Measurements from ENCODE around the gene GPHN.

Gene GPHN

DNA sequence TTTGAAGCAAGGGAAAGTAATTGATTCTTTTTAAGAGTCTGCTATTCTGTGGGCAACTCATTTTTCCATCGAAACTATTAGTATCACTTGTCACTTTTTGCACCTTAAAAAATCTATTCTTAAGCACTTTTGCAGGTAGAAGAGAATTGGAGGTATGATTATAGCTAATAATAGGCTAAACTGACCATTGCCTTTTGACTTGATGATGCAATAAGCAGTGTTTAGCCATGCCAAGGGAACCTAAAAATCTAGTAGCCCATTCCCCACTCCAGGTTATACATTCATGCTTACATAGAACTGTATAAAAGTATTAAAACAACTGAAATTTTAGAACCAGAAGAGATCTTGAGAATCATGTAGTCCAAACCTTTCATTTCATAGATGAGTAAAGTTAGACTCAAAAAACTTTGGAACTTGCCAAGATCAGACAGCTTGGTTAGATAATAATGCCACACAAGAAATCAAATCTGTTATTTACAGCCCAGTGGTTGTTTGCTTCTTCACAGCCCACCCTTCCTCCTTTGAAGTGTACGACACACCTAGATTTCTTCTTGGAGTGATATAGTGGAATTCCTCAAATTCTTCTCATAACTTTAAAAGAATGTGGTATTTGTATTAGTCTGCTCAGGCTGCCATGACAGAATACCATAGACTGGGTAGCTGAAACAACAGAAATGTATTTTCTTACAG lies 659.6 kb downstream of the GPHN start:
- Histone ChIP-seq H3K36me3 (peaks cover 0 to 11% (median 3%) of the 10 kb centered on the region in 11 experiments; a peak in 4 of 22 replicates), H4K20me1 (no peaks in the 10 kb centered on the region), H3K4me3 (no peak overlapping the region), H3K9ac (no peak overlapping the region), H3K9me3 (replicated peaks in 1 of 11) (peaks cover 1 to 10% (median 6%) of the 10 kb centered on the region in 11 experiments; a peak in 21 of 22 replicates), H3K27ac (no peak overlapping the region), H3K4me1 (no peaks in the 10 kb centered on the region), H3K27me3 (no peaks in the 10 kb centered on the region), H3K4me2 (no peak overlapping the region)
- no peak for TF ChIP-seq Cebpa-rat (IDR thresholded peaks at IDR 0.05)

DNA sequence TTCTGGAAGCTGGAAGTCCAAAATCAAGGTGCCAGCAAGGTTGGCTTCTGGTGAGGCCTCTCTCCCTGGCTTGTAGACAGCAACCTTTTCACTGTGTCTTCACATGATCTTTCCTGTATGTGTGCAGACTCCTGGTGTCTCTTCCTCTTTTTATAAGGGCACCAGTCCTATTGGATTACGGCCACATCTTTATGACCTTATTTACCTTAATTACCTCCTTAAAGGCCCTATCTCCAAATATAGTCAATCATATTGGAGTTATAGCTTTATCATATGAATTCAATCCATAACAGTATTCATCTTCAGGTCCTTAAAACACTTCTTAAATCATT lies 660.1 kb downstream of the GPHN start:
- Histone ChIP-seq H3K4me3 (no peak overlapping the region), H3K9me3 (replicated peaks in 1 of 11) (peaks cover 7 to 15% (median 11%) of the 10 kb centered on the region in 11 experiments), H3K27ac (no peak overlapping the region), H3K4me1 (no peaks in the 10 kb centered on the region), H3K36me3 (peaks cover 0 to 16% (median 6%) of the 10 kb centered on the region in 11 experiments; a peak in 5 of 22 replicates), H3K27me3 (no peaks in the 10 kb centered on the region), H3K9ac (no peak overlapping the region), H3K4me2 (no peak overlapping the region), H4K20me1 (no peaks in the 10 kb centered on the region)
- no peak for TF ChIP-seq Cebpa-rat (IDR thresholded peaks at IDR 0.05)

DNA sequence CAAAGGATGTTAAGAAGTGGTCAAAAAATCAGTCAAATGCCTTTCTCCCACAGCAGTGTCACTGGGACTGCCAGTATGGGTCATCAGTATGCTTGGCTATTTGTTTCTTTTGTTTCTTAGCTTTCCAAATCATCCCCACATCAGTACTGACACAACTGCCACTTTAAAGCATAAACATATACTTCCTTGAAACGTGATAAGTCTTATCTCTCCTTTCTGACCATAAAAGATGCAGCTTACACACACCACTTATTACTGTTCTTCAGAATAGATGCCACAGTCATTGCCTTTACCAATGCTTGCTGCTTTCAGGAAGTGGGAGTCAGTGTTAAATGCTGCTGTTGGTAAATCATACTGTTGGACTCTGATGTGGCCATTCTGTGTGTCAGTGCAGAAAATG lies 662.7 kb downstream of the GPHN start:
- H3K4me1 ChIP-seq = no peaks in the 10 kb centered on the region
- H3K36me3 ChIP-seq = peaks cover 0 to 19% (median 9%) of the 10 kb centered on the region in 11 experiments; a peak in 5 of 22 replicates
- H3K9ac ChIP-seq = no peak overlapping the region
- no peak overlapping the region for H3K4me2 ChIP-seq
- H3K27me3 ChIP-seq = no peaks in the 10 kb centered on the region
- no peaks in the 10 kb centered on the region for H4K20me1 ChIP-seq
- H3K9me3 ChIP-seq (replicated peaks in 1 of 11) = peaks cover 19 to 37% (median 23%) of the 10 kb centered on the region in 11 experiments
- no peak overlapping the region for H3K27ac ChIP-seq
- no peak for TF ChIP-seq Cebpa-rat (IDR thresholded peaks at IDR 0.05)
- H3K4me3 ChIP-seq = no peak overlapping the region

DNA sequence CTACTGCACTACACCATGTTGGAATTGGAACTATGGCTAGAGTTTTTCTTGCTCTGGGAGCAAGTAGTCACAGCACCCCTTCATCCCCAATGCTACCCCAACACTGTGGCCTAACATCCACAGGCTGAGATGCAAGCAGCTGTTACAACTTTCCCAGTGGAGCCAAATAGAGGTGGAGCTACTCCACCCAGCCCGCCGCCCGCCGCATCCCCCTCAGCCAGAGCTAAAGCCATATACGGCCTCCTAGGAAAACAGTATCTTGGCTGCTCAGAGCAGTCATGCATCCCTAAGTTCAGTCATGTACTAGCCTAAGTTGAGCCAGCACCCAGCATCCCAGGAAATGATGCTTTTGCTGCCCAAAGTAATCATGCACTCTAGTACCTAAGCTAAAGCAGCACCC lies 664.1 kb downstream of the GPHN start:
- H4K20me1 ChIP-seq = no peaks in the 10 kb centered on the region
- H3K4me3 ChIP-seq = no peak overlapping the region
- no peak for TF ChIP-seq Cebpa-rat (IDR thresholded peaks at IDR 0.05)
- H3K27ac ChIP-seq = no peak overlapping the region
- H3K27me3 ChIP-seq = no peaks in the 10 kb centered on the region
- no peaks in the 10 kb centered on the region for H3K4me1 ChIP-seq
- H3K4me2 ChIP-seq = no peak overlapping the region
- no peak overlapping the region for H3K9ac ChIP-seq
- H3K9me3 ChIP-seq (replicated peaks in 1 of 11) = peaks cover 19 to 37% (median 23%) of the 10 kb centered on the region in 11 experiments
- H3K36me3 ChIP-seq = peaks cover 0 to 19% (median 9%) of the 10 kb centered on the region in 11 experiments; a peak in 5 of 22 replicates

DNA sequence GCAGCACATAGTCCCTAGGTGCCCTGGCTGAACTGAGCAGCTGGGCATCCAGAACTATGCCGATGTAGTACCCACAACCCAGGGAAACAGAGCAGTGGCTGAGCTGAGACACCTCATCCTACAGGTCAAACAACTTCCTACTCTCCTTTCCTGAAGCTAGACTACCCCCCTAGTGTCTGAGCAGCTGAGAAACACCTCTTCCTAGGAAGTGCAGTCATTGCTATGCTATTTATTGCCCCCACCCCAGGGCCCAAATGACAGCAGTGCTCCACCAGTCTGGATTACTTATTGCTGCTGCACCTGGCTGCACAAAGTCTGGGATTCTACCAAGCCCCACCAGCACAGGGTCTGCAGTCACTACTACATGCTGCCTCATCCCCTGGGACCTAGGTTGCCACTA lies 664.6 kb downstream of the GPHN start:
- no peaks in the 10 kb centered on the region for H3K4me1 ChIP-seq
- no peak for TF ChIP-seq Cebpa-rat (IDR thresholded peaks at IDR 0.05)
- H3K9me3 ChIP-seq (replicated peaks in 1 of 11) = peaks cover 19 to 37% (median 23%) of the 10 kb centered on the region in 11 experiments
- H3K4me2 ChIP-seq = no peak overlapping the region
- peaks cover 0 to 19% (median 9%) of the 10 kb centered on the region in 11 experiments; a peak in 5 of 22 replicates for H3K36me3 ChIP-seq
- no peak overlapping the region for H3K4me3 ChIP-seq
- H4K20me1 ChIP-seq = no peaks in the 10 kb centered on the region
- H3K27ac ChIP-seq = no peak overlapping the region
- H3K9ac ChIP-seq = no peak overlapping the region
- H3K27me3 ChIP-seq = no peaks in the 10 kb centered on the region

DNA sequence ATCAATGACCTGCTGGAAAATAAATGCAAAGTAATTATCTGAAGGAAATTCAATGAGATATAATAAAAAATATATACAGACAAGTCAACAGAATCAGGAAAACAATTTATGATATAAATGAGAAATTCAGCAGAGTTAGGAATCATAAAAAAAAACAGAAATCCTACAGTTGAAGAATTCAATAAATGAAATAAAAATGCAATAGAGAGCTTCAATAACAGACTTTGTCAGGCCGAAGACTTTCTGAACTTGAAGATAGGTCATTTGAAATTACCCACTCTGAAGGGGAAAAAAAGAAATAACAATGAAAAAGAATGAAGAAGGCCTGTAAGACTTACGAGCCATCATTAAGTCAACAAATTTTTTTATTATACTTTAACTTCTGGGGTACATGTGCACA lies 665.8 kb downstream of the GPHN start:
- no peak overlapping the region for H3K27ac ChIP-seq
- no peaks in the 10 kb centered on the region for H4K20me1 ChIP-seq
- no peak overlapping the region for H3K4me3 ChIP-seq
- H3K27me3 ChIP-seq = no peaks in the 10 kb centered on the region
- H3K4me2 ChIP-seq = no peak overlapping the region
- H3K36me3 ChIP-seq = peaks cover 0 to 25% (median 13%) of the 10 kb centered on the region in 11 experiments; a peak in 9 of 22 replicates
- peaks cover 29 to 49% (median 35%) of the 10 kb centered on the region in 11 experiments for H3K9me3 ChIP-seq (replicated peaks in 1 of 11)
- H3K9ac ChIP-seq = no peak overlapping the region
- H3K4me1 ChIP-seq = no peaks in the 10 kb centered on the region
- TF ChIP-seq Cebpa-rat (IDR thresholded peaks at IDR 0.05) = no peak

DNA sequence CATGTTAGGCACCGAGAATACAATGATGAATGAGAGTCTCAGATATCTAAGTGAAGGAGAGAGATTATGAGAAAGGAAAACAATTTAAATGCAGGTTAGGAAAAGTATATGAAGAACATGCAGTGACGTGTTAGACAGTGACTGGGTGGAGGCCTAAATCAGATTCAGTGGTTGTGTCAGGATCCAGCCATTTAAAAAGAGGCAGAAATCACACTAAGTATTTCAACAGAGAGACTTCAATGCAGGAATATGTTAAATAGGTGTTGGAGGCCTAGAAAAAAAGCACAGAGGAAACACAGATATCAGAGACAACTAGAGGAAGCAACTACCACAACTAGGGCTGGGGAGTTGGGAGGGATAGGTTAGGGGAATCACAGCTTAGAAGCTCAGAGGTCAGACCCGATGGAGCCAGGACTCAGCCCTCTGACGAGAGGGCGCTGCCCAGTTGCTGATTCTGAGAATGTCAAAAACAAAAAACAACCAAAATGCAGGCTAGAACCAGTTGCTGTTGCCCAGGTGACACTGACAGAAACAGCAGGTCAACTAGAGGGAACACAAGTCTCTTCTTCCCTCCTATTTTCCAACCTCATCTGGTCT lies 678.3 kb downstream of the GPHN start:
- no peak overlapping the region for H3K9ac ChIP-seq
- no peaks in the 10 kb centered on the region for H3K36me3 ChIP-seq
- TF ChIP-seq Cebpa-rat (IDR thresholded peaks at IDR 0.05) = no peak
- no peaks in the 10 kb centered on the region for H4K20me1 ChIP-seq
- H3K4me2 ChIP-seq = no peak overlapping the region
- no peaks in the 10 kb centered on the region for H3K9me3 ChIP-seq (replicated peaks in 1 of 11)
- H3K4me1 ChIP-seq = peaks cover 0 to 8% (median 0%) of the 10 kb centered on the region in 10 experiments; a peak in 5 of 20 replicates
- no peaks in the 10 kb centered on the region for H3K27me3 ChIP-seq
- H3K27ac ChIP-seq = no peak overlapping the region
- H3K4me3 ChIP-seq = no peak overlapping the region

DNA sequence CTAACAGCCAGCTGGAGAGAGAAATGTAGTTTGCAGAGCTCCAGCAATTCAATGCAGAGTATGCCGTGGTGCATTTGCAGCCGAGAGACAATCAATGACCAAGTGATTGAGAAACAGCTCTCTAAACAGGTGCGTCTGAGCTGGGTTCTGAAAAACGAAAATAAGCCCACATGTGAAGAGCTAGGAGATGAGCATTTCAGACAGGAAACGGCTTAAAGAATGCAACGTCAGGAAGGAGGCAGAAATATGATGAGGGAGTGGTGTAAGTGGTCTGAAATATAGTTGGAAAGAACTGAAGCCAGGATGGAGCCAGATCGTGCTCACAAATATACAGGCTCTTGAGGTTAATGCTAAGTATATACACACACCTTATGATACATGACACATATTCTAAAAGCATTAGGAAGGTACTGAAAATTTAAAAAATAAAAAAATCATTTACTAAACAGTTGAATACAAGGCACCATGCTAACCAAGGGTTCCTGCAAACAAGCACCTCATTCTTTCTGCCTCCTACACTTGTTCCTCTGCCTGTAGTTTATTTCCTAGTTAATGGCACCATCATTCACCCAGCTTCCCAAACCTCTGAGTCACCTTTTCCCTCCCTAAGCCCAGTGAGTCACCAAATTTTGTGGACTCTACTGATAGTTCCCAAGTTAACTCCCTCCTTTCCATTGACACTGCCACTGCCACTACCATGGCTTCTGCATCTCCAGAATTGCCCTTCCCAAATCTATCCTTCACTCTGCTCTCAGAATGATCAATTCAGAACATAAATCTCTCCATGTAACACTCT lies 679.0 kb downstream of the GPHN start:
- H3K36me3 ChIP-seq = no peaks in the 10 kb centered on the region
- H3K4me3 ChIP-seq = no peak overlapping the region
- H3K9me3 ChIP-seq (replicated peaks in 1 of 11) = no peaks in the 10 kb centered on the region
- no peak overlapping the region for H3K4me2 ChIP-seq
- peaks cover 0 to 8% (median 0%) of the 10 kb centered on the region in 10 experiments; a peak in 5 of 20 replicates for H3K4me1 ChIP-seq
- H3K27me3 ChIP-seq = no peaks in the 10 kb centered on the region
- no peak for TF ChIP-seq Cebpa-rat (IDR thresholded peaks at IDR 0.05)
- no peak overlapping the region for H3K27ac ChIP-seq
- no peak overlapping the region for H3K9ac ChIP-seq
- no peaks in the 10 kb centered on the region for H4K20me1 ChIP-seq

DNA sequence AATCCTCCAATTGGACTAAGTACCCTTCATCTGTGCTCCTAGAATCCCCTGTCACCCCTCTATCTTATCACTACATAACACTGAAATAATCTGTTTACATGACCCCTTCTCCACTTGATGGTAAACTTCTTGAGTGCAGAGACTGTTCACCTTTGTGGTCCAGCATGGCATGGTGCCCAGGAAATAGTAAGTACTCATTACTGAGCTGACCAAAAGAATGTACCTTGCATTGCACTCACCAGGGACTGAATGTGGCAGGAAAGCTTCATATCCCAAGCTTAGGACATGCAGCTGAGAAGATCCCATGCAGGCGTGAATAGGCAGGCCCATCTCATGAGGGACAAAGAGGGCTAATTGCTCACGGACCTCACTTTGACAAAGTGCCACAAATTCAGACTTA lies 679.9 kb downstream of the GPHN start:
- Histone ChIP-seq H3K27me3 (no peaks in the 10 kb centered on the region), H3K9ac (no peak overlapping the region), H3K4me3 (no peak overlapping the region), H3K9me3 (replicated peaks in 1 of 11) (no peaks in the 10 kb centered on the region), H3K4me1 (peaks cover 0 to 8% (median 0%) of the 10 kb centered on the region in 10 experiments; a peak in 5 of 20 replicates), H3K27ac (no peak overlapping the region), H4K20me1 (no peaks in the 10 kb centered on the region), H3K36me3 (no peaks in the 10 kb centered on the region), H3K4me2 (no peak overlapping the region)
- no peak for TF ChIP-seq Cebpa-rat (IDR thresholded peaks at IDR 0.05)
